GM06990 (cell line): ENCODE data around the gene MOAP1.
A peak's percentile ranks its signal among the peaks of the same experiment; 100 is the strongest.
"Not testable (repeated sequence)": the region's sequence is repeated elsewhere in the genome, so short reads cannot be mapped to it uniquely, and the experiment has no call there.

Experiments used
- DNase-seq: peaks from one replicate; pipeline ENCODE4 v3.0.0-alpha.2; 2011; ENCODE audit not compliant: insufficient read length; ENCODE audit errors: extremely low read depth
- H3K27me3 ChIP-seq: replicated peaks from 2 replicates; pipeline ENCODE4 v1.6.0; 2011; ENCODE audit warnings: low read length; ENCODE audit not compliant: control insufficient read depth, insufficient read depth
- H3K36me3 ChIP-seq: 2 replicates; pipeline ENCODE4 v1.5.1; 2011; ENCODE audit warnings: low read length; ENCODE audit not compliant: control insufficient read depth, insufficient read depth
- H3K4me3 ChIP-seq: replicated peaks from 2 replicates; pipeline ENCODE4 v1.5.1; 2011; ENCODE audit warnings: low read depth, mild to moderate bottlenecking, control low read depth, low read length
- CTCF ChIP-seq: IDR thresholded peaks from 2 replicates; pipeline ENCODE4 v1.5.1; 2011; ENCODE audit warnings: low read length, control low read depth, mild to moderate bottlenecking, inconsistent platforms; ENCODE audit not compliant: insufficient read depth, poor library complexity, severe bottlenecking

The MOAP1 gene

GRCh38 chr14:93184391-93185348 lies at the start of gene MOAP1, which contains the start of gene LYSET:
TSS of gene MOAP1 (minus strand) at chr14:93184897. CDS start at chr14:93184242, 655 bp downstream.
TSS of gene LYSET (plus strand) at chr14:93185317. CDS start at chr14:93185406, 89 bp downstream.
- H3K4me3 ChIP-seq: peak within 1 kb of the TSS; percentile 99
- DNase-seq: peak; percentile 95
- H3K36me3 ChIP-seq: no peaks in the 10 kb centered on the region; the same call in 1 of the 2 replicates
- no peaks in the 10 kb centered on the region for H3K27me3 ChIP-seq
- TF ChIP-seq CTCF: no peak

- not testable (repeated sequence) for H3K4me3 ChIP-seq, H3K36me3 ChIP-seq, H3K27me3 ChIP-seq, DNase-seq
Observed at GRCh38 chr14:93233078-93233477, 48.4 kb upstream of the MOAP1 start.

- H3K4me3 ChIP-seq: no peak overlapping the region
- no peaks in the 10 kb centered on the region; the same call in 1 of the 2 replicates for H3K27me3 ChIP-seq
Observed at GRCh38 chr14:93232159-93232558, 47.5 kb upstream of the MOAP1 start.

GRCh38 chr14:93231129-93231979 lies 46.7 kb upstream of the MOAP1 start:
- no peaks in the 10 kb centered on the region; the same call in 1 of the 2 replicates for H3K27me3 ChIP-seq
- peaks cover 2% of the 10 kb centered on the region for H3K36me3 ChIP-seq
- H3K4me3 ChIP-seq: peak overlapping the region; percentile 7
- no peak for TF ChIP-seq CTCF
- no peak for DNase-seq

More at GRCh38 chr14:93232159-93232558, 47.5 kb upstream of the MOAP1 start:
- DNase-seq: no peak
- no peak for TF ChIP-seq CTCF
- peaks cover 2% of the 10 kb centered on the region for H3K36me3 ChIP-seq

- no peak for DNase-seq
- Histone ChIP-seq H3K36me3 (peaks cover 2% of the 10 kb centered on the region), H3K4me3 (no peak overlapping the region), H3K27me3 (no peaks in the 10 kb centered on the region; the same call in 1 of the 2 replicates)
- no peak for TF ChIP-seq CTCF
Observed at GRCh38 chr14:93230539-93230938, 45.8 kb upstream of the MOAP1 start.
